NCI-H2081 (cell line): Measurements from ENCODE around the gene PLEKHA7.
"Not testable (repeated sequence)": the region's sequence is repeated elsewhere in the genome, so short reads cannot be mapped to it uniquely, and the experiment has no call there.

Experiments used
- DNase-seq, 2 experiments: peaks; one replicate each; lab custom pipeline; 2025; lab: John Stamatoyannopoulos, UW

The PLEKHA7 gene

DNA sequence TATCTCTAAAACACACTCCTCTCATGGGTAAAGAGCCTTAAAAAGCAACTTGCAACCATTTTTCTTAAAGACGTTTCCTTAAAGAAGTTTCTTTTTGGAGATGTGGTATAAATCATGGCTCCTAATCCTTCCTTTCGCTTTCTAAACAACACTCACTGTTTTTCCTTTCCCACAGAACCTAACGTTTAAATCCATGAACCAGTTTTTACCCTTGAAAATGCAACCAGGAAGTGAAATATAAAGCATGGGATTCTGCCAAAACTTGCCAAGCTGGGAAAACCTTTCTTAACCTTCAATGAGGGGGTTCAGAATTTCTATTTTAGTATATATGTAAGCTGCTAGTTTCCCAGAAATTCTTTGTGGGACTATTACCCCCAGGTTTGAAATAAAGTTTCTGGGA is 8.6 kb downstream of the PLEKHA7 start:
- DNase-seq: no peak

DNA sequence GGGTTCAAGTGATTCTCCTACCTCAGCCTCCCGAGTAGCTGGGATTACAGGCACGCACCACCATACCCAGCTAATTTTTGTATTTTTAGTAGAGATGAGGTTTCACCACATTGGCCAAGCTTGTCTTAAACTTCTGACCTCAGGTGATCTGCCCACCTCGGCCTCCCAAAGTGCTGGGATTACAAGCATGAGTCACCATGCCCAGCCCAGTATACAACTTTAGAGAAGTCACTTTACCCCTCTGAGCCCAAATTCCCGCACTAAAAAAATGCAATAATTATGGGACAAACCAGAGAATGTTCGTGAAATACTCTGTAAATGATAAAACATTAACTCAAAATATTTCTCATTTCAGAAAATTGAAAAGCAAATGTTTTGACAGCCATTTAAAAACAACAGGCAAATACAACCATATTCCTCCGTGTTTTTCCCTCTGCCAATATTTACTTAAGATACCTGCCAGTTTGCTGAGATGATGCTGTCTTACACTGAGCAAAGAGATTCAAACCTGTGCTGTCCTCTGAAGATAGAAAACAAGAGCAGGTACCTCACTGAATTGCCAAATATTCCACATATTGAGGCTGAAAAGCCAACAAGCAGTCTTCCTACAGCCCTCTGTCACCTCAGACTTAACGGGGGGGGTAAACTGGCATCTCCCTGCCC is 9.6 kb downstream of the PLEKHA7 start:
- DNase-seq: no peak

DNA sequence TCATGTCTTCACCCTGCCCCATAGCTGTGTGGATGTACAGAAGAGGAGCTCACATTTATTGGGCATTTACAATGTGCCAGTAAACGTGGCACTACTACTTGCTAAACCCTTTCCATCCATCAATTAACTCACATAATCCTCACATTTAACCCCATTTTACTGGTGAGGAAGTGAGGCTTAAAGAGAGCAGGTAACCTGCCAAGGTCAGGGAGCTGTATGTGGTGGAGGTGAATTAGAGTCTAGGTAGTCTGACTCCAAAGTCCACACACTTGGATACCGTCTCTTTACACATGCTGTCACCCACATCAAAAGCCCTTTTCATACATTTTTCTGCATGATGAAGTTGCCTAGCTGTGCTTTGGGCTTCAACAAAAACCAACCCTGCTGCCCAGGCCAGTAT is 10.8 kb downstream of the PLEKHA7 start:
- no peak for DNase-seq

DNA sequence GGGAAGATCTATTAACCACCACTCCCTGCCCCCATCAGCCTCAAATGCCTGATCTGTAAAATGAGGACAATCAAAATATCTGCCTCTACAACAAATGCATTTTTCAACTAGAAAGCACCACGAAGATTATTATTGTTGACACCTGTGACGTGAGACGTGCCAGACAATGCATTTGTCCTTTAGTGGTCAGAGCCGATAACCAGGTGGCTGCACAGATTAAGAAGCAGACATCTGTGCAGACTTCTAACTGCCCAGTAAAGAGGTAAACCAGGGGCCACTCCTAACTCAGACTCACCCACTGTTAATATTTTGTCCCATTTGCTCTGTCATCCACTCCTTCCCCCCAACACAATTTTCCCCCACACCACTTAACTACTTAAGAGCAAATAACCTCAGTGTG is 11.7 kb downstream of the PLEKHA7 start:
- DNase-seq: no peak

DNA sequence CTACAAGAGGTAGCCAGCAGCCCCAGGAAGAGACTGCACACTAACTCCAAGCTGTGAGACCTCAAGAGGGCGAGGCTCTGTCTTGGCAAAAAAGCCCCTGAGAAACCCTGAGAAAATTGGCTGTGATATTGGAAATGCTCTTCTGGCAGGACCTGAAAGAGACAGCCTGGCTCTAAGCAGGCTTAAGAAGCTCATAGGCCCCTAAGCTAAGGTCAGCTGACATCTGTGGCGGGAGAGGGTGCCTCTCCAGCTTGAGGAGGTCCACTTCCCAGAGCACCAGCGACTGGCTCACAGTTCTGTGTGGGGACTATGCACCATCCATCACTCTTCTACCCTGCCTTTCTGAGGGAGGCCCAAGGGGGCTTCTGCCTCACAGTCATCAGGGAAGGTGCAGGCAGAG is 12.4 kb downstream of the PLEKHA7 start:
- no peak for DNase-seq

DNA sequence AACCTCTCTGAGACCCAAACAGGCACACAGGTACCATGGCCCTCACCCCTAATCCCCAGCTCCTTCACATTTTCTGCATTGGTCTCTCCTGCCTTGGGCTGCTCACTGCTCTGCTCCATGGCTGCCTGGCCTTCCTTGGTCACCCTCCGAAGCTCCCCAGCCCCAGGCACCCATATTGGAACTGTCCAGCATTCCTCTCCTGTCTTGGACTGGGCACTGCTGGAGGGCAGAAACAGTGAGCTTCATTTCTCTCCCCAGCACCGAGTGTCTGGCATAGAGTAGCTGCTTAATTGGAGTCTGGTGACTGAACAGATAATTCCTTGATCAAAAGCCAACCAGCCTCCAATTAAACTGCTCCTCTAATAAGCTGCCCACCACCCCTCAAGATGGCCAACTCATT is 13.2 kb downstream of the PLEKHA7 start:
- DNase-seq: no peak

DNA sequence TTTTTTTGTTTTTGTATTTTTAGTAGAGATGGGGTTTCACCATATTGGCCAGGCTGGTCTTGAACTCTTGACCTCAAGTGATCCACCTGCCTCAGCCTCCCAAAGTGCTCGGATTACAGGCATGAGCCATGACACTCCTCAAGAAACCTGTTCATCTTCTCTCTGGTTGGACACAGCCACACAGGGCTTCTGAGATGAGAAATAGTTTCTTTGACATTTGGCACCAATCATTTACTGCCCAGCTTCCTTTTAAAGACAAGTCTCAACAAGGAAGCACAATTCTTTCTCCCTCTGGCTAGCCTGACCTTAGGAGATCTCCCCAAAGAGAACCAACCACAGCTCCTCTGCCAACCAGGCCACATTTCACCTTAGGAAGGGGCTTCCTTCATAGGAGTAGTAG is 14.0 kb downstream of the PLEKHA7 start:
- not testable (repeated sequence) for DNase-seq

DNA sequence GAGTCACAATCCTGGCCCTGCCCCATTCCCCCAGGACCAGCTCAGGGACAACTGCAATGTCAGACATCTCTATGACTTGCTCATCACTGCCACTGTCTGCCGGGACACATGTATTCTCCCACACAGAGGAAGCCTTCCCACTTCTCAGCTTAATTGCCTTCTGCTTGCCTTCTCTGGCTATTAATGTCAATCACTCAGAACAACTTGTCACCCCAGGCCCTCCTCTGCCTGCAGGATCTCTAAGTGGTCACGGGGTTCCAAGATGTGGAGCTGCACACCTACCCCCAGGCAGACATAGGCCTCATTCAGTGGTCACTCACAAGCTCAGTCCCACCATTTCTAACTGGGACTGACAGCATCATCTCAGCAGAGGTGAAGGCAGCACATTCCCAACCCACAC is 15.1 kb downstream of the PLEKHA7 start:
- no peak for DNase-seq

DNA sequence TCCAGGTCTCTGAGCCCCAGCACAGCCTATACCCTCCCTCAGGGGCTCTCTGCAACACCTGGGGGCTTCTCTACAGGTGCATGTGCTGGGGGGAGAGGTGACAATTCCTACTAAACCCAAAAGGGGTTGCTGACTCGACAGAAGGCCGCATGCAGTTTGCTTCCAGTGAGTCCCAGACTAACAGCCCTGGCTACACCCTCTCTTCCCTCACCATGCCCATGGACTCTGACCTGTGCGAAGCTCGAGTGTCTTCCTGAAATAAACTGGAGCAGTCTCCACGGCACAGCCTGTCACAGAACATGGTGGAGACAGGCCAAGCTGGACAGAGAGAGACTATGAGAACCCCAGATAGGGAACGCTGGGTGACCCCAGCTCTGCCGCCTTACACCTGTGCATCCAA is 16.6 kb downstream of the PLEKHA7 start:
- no peak for DNase-seq

DNA sequence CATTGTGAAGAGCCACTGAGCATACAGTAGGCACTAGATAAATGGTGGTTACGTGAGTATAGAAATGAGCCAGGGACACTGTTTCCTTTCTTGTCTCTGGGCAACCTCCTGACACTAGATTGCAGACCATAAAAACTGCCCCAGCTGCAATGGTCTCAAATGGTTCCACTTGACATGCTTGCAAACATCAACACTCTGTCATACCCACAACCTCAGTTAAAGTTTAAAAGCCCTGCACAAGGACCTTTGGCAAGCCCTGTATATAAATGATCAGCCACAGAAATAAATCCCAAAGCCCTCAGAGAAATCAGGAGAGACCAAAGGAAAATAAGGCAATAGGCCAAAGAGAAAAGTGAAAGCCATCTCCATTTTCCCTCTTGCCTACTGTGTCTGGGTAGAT is 20.7 kb downstream of the PLEKHA7 start:
- no peak for DNase-seq

DNA sequence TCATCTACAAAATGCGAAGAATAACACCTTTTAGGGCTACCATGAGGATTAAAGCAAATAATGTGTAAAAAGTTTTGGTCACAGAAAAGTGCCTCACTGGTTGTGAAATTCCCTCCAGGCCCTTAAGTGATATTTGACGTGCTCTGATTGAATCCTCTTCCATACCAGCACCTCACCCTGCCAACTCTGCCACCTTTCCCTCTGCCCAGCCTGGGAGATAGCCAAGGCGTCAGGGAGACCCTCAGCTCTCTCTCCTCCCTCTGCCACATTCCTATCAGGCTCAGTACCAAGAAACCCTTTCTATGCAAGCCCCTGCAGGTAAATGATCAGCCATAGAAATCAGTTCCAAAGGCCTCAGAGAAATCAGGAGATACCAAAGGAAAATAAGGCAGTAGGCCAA is 21.4 kb downstream of the PLEKHA7 start:
- DNase-seq: no peak

DNA sequence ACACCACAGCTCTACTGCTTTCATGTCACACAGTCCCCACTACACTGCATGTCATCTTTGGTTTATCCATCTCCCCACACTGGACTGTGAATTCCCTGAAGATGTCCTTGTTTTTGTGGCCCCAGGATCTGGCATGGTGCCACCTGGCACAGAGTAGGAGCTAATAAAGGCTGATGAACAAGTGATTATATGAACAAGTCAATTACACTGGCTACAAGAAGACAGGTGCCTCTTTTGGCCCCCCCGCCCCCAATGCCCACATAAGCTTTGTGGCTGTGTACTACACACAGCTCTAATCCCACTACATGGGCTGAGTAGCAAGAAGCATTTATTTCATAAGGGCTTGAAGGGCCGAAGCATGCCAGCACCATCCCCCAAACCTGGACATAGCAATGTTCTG is 24.7 kb downstream of the PLEKHA7 start:
- peak; percentile 22 to 56 for DNase-seq

DNA sequence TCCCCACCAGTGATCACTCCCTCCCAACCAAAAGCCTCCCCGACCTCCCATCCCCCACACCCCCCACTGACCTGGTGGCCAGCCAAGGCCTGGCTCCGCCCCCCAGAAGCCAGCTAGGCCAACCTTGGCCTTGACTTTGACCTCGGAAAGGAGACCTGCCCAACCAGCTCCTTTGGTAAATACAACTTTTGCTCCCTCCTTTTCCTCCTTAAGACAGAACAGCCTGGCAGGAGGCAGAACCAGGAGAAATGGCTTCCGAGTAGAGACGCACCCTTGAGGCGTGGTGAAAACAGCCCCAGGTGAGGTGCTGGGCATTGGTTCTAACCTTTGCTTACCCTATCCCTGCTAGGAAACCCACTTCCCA is 27.0 kb downstream of the PLEKHA7 start:
- no peak for DNase-seq

DNA sequence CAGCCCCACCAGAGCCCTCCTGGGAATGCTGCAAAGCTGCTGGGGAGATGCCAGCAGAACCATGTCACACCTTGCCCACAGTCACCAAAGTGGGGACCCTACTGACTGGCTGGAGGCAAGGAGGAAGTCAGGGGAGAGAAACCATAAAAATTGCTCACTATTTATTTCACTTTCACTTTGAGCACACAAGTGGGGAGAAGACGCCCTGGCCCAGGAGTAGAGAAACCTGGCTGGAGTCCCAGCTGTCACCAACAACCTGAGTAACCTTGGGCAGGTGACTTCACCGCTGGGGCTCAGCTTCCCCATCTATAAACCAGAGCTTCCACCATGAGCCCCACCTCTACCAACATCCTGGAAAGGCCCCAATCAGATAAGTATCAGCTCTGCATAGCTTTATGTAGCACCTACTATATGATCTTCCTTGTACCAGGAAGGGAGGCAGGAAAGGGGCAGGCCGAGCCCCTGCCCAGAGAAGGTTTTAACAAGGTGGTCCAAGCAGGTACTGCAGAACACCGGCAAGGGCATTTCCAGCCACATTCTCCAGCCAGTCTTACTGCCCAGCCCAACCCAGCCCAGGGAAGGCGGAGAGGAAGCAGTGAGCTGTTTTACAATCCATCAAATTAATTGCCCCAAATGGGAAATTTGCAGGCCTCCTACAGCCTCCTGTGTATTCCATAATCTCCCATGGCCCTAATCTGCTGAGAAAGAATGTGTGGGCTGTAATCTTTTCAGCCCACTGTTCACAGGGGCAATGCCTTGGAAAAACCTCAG is 27.6 kb downstream of the PLEKHA7 start:
- peak; percentile 2 to 16 for DNase-seq

DNA sequence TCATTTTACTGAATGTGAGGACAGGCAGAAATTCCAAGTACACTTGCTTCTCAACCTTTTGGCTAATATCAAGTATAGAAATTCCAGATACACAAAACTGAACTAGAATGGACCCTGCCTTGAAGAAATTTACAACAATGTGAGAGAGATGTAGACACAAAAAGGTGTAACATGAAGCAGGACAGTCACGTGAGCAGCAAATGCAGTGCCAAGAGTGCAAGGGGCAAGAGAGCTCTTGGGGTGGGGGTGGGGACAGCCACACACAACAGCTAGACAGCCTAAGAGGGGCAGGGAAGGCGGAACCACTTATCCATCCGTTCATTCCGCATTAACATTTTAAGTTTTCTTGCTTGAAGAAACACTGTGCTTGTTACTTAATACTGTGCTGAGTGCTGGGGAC is 28.9 kb downstream of the PLEKHA7 start:
- no peak for DNase-seq

DNA sequence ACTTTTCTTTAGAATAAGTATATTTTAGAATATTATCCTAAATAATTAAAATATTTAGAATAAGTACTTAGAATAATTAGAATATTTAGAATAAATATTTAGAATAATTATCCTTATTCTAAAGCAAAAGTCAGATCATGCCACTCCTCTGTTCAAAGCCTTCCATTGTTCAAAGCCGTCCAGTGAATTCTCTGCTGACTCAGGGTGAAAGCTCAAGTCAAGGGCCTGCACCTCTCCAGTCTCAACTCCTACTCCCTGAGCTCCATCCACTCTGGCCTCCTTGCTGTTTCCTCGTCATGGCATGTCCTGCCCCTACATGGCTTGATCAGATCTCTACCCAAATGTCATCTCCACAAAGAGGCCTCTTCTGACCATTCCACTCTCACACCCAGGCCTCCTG is 30.0 kb downstream of the PLEKHA7 start:
- DNase-seq: no peak

DNA sequence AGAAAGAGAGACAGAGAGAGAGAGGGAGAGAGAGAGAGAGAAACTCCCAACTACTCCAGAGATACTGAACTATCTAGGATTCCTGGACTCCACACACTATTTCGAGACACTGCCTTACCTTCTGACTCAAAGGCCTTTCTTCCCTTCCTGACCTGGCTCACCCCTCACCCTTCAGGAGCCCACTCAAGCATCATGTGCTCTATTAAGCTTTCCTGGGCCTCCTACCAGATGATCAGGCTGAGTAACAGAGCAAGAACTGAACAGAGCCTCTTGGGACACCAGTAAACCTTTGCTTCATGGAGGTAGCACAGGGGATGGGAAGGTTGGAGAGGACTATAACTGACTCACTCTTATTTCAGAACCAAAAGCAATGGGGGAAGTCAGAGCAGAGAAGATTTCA is 31.4 kb downstream of the PLEKHA7 start:
- no peak for DNase-seq

DNA sequence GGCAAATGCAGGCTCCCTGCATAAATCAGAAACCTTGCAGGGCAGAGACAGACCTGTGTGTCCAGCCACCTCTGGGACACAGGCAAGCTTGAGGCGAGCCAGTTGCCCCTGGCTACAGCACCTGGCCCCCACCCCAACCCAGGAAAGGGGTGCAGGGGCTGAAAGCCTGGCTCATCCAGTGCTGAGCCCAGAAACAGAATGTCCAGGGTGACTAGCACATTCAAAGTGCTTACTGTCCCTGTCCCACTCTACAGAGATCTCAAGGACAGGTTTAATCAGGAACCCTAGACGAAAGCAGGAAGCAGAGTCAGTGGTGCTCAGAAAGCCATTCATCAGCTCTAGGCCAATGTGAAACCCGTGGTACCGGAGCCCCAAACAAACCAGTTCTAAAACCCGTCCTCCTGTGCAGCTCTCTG is 31.9 kb downstream of the PLEKHA7 start:
- DNase-seq: no peak

DNA sequence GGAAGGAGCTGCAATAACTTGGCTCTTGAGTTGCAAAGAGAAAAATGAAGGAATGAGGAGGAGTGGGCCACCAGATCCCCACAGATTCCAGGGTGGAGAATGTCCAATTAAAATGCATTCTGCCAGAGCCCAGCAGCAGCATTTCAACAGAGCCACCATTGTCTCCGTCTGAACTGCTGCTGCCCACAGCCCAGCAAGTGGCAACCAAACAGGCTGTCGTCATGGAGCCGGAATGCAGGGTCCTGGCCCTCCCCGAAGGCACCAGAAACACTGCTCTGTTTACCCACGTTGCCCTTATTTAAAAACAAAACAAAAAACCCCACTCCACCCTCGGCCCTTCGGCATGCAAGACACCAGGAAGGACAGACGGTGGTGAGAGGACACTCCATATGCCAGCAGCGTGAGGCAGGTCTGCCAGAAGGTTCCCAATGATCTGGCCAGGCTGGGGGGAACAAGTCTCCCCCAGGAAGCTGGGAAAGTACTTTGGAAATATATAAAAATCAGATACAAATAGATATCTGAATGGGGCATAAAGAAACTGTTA is 32.5 kb downstream of the PLEKHA7 start:
- DNase-seq: no peak

DNA sequence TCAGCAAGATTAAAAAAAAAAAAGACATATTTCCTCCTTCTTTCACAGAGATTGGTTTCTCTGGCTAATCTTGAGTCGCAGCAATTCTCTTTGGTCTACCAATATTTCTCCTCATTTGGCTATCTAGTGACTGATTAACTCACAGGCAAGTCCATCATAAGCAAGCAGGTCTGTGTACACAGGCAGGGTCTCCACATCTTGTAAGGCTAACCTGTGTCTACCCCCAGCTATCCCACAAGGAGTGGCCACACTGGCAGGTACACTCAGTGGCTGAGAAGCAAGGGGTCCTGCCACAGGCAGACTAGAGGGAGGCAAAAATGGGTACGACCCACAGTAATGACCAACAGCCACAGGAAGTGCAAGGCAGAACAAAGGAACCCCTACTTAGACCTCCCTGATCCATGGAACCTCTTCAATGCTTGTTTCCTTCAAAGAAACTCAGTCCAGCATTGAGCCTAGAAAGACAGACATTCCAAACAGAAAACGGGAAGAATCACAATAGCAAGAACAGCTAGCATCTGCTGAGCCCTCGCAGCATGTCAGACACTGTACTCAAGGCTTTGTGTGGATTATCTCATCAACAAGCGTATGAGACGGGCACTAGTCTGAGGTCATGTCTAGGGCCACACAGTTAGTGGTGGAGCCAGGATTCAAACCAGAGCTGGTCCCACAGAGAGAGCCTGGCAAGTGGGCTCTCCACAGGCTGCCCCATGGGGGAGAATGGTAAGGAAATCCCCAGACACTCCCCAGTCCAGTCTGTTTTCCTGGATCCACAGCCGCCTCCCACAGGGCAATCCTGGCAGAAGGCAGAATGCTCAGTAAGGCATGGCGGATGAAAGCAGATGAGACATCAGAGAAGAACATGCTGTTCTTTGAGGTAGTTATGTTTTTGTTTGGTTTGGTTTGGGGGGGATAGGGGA is 34.3 kb downstream of the PLEKHA7 start:
- no peak for DNase-seq

DNA sequence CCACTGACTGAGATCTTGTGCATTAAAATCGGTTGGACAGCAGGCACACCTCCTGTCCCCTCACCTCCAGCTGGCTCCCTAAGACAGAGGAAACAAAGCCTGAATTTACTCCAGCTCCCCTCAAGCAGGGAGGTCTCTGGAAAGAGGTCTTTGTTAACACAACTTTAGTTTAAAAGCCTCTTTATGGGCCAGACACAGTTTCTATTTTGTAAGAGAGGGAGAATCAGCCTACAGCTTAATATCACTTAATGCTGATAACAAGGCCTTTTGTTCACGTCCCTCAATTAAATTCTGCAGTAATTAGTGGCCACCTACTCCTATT is 36.3 kb downstream of the PLEKHA7 start:
- DNase-seq: no peak

DNA sequence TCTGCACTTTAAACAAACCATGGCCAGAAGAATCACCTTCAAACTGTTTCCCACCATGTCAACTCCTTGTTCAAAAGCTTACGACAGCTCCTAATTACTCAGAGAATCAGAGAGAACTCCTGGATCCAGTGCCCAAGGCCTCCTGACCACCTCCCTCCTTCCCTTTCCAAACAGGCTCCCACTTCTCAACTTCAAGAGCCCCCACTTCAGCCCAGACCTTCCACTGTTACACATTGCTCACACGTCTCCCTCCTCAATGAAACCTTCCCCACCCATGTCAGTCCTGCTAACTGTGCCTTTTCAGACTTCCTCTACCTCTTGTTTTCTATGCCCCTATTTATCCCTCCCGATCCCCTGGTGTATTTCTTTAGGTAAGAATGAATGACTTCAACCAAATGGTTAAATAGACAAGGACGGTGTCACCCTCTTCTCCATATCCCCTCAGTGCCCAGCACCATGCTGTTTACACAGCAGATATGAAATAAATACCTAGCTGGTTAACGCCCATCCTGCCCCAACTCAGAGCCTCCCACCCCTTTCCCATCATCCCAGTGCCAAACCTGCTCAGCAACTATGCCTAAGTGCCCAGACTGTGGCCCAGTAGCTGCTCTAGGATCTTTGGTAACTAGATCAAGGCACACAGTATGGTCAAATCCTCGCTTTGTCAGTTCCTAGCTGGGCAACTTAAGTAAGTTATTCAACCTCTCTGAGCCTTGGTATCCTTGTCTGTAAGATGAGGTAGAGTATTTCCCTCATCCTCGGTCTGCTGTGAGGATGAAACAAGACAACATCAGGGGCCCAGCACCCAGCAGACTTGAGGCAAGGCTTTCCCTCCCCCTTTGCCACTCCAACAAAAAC is 36.8 kb downstream of the PLEKHA7 start:
- DNase-seq: no peak
